WI38 (cell line): Measurements from ENCODE around the gene PAMR1.

Experiments
- H3K4me3 ChIP-seq: 2 replicates; pipeline ENCODE4 v1.5.1; 2011; ENCODE audit warnings: low read depth, mild to moderate bottlenecking, control low read depth, low read length
- TF ChIP-seq, protein P1 (sequence below): IDR thresholded peaks from 2 replicates; pipeline ENCODE4 v1.5.1; 2012; ENCODE audit warnings: low read depth, mild to moderate bottlenecking, control low read depth, low read length

PAMR1 gene

DNA sequence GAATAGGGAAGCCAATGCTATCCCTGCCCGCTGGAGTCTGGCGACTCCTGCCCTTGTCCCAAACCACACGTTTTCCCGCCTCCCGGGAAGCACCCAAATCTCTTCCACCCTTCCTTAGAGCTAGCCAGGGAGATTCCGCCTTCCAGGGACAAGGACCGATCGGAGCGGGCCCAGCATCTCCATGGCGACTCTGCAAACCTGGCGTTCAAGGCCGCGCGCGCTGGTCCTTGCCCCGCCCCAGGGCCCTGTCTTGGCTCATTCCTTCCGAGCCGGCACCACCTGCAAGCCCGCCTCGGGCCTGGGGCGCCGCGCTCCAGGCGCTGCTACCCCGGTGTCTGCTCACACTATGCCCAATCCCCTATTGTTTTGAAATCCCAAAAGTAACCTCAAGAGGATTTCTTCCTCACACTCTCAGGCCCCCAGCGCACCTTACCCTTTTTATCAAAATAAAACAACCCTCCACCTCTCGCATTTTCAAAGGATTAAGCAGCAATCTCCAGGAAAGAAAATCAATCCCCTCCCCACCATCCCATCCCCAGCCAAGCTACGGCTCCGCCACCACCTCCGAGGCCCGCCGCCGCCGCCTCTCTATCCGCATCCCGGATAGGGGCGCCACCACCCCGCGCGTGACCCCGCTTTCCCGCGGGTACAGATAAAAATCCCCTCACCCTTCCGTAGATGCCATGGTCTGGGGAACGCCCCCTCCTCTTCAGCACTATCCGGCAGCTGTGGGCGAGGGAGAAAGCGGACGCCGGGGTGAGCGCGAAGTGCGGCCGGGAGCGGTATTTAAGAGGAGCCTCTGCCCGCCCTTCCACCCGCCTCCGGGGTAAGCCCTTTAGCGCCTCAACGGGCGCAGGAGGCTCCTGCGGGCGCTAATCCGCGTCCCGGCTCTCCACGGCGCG is 106.9 kb downstream of the PAMR1 start:
- H3K4me3 ChIP-seq = peak overlapping the region; percentile 63
- TF ChIP-seq, protein P1, sequence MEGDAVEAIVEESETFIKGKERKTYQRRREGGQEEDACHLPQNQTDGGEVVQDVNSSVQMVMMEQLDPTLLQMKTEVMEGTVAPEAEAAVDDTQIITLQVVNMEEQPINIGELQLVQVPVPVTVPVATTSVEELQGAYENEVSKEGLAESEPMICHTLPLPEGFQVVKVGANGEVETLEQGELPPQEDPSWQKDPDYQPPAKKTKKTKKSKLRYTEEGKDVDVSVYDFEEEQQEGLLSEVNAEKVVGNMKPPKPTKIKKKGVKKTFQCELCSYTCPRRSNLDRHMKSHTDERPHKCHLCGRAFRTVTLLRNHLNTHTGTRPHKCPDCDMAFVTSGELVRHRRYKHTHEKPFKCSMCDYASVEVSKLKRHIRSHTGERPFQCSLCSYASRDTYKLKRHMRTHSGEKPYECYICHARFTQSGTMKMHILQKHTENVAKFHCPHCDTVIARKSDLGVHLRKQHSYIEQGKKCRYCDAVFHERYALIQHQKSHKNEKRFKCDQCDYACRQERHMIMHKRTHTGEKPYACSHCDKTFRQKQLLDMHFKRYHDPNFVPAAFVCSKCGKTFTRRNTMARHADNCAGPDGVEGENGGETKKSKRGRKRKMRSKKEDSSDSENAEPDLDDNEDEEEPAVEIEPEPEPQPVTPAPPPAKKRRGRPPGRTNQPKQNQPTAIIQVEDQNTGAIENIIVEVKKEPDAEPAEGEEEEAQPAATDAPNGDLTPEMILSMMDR = no peak

DNA sequence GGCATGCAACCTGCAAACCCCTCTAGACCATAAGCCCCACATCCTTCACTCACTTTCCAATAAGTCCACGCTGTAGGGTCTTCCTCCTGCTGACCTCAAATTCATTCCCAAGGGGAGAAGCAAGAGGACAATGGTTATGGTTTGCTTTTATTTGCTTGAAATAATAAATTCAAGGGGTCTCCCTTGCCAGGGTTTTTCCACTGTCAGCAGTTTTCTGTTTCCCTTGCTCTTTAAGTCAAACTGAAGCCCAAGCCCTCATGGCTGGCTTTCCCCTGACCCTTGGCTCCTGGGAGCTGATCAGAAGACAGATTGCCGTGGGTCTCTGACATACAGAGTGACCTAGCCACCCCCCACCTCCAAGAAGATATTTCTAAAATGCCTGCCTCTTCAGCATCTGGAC is 109.9 kb downstream of the PAMR1 start:
- no peak overlapping the region for H3K4me3 ChIP-seq
- TF ChIP-seq, protein P1 = no peak

DNA sequence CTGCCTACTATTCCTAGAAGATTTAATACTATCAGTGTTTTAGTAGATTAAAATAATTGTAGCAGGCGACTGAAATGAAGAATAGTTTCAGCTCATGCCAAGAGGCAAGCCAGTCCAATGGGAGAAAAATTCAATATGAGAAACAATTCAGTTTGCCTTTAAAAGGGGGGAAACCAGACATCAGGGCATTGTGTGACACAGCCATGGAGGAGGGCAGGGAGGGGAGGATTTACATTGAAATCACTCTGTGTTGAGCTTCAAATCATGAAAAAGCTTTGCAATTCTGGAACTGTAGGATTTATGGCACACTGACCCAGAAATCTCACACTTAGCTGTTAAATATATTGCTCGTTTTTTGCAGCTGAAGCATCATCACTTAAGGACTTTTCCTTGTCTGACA is 110.6 kb downstream of the PAMR1 start:
- no peak overlapping the region for H3K4me3 ChIP-seq
- TF ChIP-seq, protein P1 = no peak

DNA sequence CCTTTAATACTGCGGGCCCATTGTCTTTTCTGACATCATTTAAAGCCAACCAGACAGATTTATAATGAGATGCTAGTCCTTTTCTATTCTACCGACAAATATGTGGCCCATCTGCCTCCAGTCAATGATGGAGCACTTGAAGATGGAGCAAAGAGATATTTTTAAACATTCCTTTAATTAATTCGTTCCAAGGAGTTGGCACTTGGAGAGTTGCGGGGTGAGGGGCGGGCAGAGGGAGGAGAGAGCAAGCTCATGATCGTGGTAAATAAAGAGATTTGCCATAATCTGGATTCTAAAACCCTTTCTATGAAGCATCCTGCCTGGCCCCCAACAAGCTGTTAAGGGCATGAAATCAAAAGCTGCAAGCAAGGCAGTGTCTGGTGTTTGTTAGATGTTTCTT is 111.1 kb downstream of the PAMR1 start:
- TF ChIP-seq, protein P1 = no peak
- H3K4me3 ChIP-seq = no peak overlapping the region

GRCh38 chr11:35413598-35413997 is 111.8 kb downstream of the PAMR1 start:
- TF ChIP-seq, protein P1 = no peak
- H3K4me3 ChIP-seq = no peak overlapping the region

DNA sequence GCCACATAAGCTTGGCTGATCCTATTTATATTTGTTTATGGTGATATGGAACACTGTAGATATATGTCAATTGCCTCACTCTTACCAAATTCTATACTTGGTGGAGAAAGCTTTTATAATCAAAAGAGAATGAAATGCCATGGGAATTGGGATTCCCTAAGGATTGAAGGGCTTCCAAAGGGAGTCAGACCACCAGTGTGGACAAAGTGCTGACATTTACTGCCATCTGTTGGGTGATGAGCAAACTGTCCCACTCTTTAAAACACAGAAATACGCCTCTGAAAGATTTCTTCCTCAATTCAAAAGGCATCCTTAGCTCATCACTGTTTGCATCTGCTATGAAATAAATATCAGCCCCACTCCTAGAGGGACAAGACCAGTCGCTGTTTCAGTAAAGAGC is 113.1 kb downstream of the PAMR1 start:
- no peak overlapping the region for H3K4me3 ChIP-seq
- TF ChIP-seq, protein P1 = peak; percentile 37; the same call in 1 of the 2 replicates

DNA sequence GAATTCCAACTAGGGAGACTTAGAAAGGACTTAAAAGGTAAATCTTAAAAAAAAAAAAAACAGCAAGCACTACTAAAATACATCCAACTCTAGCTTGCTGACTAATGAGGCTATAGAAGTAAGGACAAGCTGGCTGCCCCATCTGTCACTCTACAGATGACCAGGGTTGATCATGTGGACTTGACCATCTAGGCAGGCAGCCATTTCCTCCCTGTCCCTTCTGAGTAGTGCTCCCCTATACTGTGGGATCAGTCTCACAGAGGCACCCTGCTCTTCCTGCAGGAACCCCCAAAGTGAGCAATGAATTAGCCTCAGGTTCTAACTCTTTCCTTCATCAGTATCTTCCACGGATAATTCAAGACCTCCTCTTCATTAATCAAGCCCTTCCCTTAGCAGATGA is 118.4 kb downstream of the PAMR1 start:
- no peak overlapping the region for H3K4me3 ChIP-seq
- TF ChIP-seq, protein P1 = no peak
